HepG2 (cell line): ENCODE measurements around the gene CES3. TPM values are rescaled to one million over a fixed set of nuclear protein-coding genes. Genes with fewer than 3 reads are reported as not detected.

Experiments used
- NFKBIZ ChIP-seq: IDR thresholded peaks from 2 replicates; pipeline ENCODE4 v1.6.1; 2018; ENCODE audit warnings: missing genetic modification reagents, missing compliant biosample characterization
- NR3C1 ChIP-seq: sonication (generic); formaldehyde crosslinking; IDR thresholded peaks from 2 replicates; pipeline ENCODE4 v1.4.0; 2020; ENCODE audit warnings: missing genetic modification reagents
- RARG ChIP-seq: sonication (generic); formaldehyde crosslinking; IDR thresholded peaks from 2 replicates; pipeline ENCODE4 v1.4.0; 2020; ENCODE audit warnings: low read depth, mild to moderate bottlenecking, missing genetic modification reagents
- RBAK ChIP-seq: sonication (generic); formaldehyde crosslinking; IDR thresholded peaks from 2 replicates; pipeline ENCODE4 v1.5.1; 2020; ENCODE audit warnings: mild to moderate bottlenecking, missing genetic modification reagents
- SALL2 ChIP-seq: sonication (generic); formaldehyde crosslinking; IDR thresholded peaks from 2 replicates; pipeline ENCODE4 v1.8.1; 2023; ENCODE audit warnings: mild to moderate bottlenecking, missing genetic modification reagents, inconsistent platforms
- TEAD3 ChIP-seq: optimal IDR thresholded peaks from 2 replicates; pipeline ENCODE3; 2016; ENCODE audit warnings: borderline replicate concordance
- ZNF709 ChIP-seq: sonication (generic); formaldehyde crosslinking; IDR thresholded peaks from 2 replicates; pipeline ENCODE4 v1.5.0; 2020; ENCODE audit warnings: mild to moderate bottlenecking, missing genetic modification reagents
- ZNF761 ChIP-seq: sonication (generic); formaldehyde crosslinking; conservative IDR thresholded peaks from 2 replicates; pipeline ENCODE4 v1.4.0; 2020; ENCODE audit warnings: mild to moderate bottlenecking, missing genetic modification reagents
- ZSCAN22 ChIP-seq: sonication (generic); formaldehyde crosslinking; IDR thresholded peaks from 2 replicates; pipeline ENCODE4 v1.4.0; 2020; ENCODE audit warnings: mild to moderate bottlenecking, missing genetic modification reagents
- ZSCAN31 ChIP-seq: sonication (generic); formaldehyde crosslinking; IDR thresholded peaks from 2 replicates; pipeline ENCODE4 v1.5.0; 2020; ENCODE audit warnings: low read depth, mild to moderate bottlenecking, missing genetic modification reagents
- polyA plus RNA-seq, 8 experiments: library from polyadenylated mRNA; depleted of rRNA in 3 of 8; stranded (reverse) in 7 of 8; unstranded in 1 of 8; fragments of >200 nt; fragmentation: Illumina TruSeq in 4 of 8; extraction: Trizol in 4 of 8; gene quantifications; 2 replicates each; pipeline versions ENCODE4 v1.2.1 to v1.2.3, GENCODE V29; 2011 to 2016; ENCODE audit warnings: low read depth in 4 of 8, missing spikeins in 1 of 8, mixed read lengths in 1 of 8; ENCODE audit not compliant: insufficient read depth in 1 of 8
- total RNA-seq, 5 experiments: library from RNA; depleted of rRNA; stranded (reverse); fragments of >200 nt; fragmentation: Illumina TruSeq; extraction: Trizol; gene quantifications; 2 replicates each; pipeline ENCODE4 v1.2.3, GENCODE V29; 2016; ENCODE audit warnings: low read depth in 1 of 5
- TF ChIP-seq, protein P1 (sequence below): sonication (generic); formaldehyde crosslinking; IDR thresholded peaks from 2 replicates; pipeline ENCODE4 v1.5.0; 2020; ENCODE audit warnings: mild to moderate bottlenecking, missing genetic modification reagents, borderline replicate concordance
- TF ChIP-seq, protein P2 (sequence below): sonication (generic); formaldehyde crosslinking; IDR thresholded peaks from 2 replicates; pipeline ENCODE4 v1.4.0; 2020; ENCODE audit warnings: mild to moderate bottlenecking, missing genetic modification reagents, borderline replicate concordance
- TF ChIP-seq, protein P3 (sequence below): sonication (generic); formaldehyde crosslinking; IDR thresholded peaks from 2 replicates; pipeline ENCODE4 v1.5.1; 2020; ENCODE audit warnings: mild to moderate bottlenecking, missing genetic modification reagents, moderate library complexity
- TF ChIP-seq, protein P4 (sequence below): IDR thresholded peaks from 2 replicates; pipeline ENCODE4 v1.6.1; 2012; ENCODE audit warnings: inconsistent platforms

The CES3 gene
- total and polyA plus RNA-seq, 2 of the 13 experiments (the other 11 are each of a cell fraction or from before 2014, with no cell fraction given), result 6.6 to 17.4 TPM

DNA sequence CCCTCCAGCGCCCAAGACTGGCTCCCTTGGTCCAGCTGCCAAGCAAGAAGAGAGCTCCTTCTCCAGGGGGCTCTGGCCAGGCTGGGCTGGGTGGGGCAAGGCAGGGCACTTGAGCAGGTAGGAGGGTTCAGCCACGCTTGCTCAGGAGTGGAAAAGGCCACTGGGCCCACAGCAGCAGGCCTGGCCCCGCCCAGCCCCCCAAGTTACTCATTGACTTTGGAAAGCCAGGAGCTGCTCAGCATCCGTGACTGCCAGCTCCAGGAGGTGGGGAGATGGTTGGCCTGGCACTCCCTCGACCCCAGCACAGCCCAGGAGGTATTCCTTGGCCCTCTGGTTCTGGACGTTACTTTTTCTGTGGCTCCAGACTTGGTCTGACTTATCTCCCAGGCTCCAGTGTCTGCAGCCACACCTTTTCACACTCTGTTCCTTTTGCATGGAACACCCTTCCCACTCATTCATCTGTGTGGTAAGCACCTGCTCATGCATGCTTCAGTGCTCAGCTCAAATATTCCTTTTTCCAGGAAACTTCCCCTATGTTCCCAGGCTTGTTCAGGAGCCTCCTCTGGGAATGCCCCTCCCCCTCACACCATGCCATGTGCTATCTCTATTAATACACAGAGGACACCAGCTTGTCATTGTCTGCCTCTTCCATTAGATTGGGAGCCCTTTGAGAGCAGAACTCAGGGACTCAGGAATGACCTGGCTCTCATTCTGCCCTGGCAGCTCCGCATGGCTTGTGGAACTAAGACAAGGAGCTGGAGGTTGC is 42.1 kb upstream of the CES3 start, which contains the start of gene CDH16 (continued):
- TF ChIP-seq, protein P1, sequence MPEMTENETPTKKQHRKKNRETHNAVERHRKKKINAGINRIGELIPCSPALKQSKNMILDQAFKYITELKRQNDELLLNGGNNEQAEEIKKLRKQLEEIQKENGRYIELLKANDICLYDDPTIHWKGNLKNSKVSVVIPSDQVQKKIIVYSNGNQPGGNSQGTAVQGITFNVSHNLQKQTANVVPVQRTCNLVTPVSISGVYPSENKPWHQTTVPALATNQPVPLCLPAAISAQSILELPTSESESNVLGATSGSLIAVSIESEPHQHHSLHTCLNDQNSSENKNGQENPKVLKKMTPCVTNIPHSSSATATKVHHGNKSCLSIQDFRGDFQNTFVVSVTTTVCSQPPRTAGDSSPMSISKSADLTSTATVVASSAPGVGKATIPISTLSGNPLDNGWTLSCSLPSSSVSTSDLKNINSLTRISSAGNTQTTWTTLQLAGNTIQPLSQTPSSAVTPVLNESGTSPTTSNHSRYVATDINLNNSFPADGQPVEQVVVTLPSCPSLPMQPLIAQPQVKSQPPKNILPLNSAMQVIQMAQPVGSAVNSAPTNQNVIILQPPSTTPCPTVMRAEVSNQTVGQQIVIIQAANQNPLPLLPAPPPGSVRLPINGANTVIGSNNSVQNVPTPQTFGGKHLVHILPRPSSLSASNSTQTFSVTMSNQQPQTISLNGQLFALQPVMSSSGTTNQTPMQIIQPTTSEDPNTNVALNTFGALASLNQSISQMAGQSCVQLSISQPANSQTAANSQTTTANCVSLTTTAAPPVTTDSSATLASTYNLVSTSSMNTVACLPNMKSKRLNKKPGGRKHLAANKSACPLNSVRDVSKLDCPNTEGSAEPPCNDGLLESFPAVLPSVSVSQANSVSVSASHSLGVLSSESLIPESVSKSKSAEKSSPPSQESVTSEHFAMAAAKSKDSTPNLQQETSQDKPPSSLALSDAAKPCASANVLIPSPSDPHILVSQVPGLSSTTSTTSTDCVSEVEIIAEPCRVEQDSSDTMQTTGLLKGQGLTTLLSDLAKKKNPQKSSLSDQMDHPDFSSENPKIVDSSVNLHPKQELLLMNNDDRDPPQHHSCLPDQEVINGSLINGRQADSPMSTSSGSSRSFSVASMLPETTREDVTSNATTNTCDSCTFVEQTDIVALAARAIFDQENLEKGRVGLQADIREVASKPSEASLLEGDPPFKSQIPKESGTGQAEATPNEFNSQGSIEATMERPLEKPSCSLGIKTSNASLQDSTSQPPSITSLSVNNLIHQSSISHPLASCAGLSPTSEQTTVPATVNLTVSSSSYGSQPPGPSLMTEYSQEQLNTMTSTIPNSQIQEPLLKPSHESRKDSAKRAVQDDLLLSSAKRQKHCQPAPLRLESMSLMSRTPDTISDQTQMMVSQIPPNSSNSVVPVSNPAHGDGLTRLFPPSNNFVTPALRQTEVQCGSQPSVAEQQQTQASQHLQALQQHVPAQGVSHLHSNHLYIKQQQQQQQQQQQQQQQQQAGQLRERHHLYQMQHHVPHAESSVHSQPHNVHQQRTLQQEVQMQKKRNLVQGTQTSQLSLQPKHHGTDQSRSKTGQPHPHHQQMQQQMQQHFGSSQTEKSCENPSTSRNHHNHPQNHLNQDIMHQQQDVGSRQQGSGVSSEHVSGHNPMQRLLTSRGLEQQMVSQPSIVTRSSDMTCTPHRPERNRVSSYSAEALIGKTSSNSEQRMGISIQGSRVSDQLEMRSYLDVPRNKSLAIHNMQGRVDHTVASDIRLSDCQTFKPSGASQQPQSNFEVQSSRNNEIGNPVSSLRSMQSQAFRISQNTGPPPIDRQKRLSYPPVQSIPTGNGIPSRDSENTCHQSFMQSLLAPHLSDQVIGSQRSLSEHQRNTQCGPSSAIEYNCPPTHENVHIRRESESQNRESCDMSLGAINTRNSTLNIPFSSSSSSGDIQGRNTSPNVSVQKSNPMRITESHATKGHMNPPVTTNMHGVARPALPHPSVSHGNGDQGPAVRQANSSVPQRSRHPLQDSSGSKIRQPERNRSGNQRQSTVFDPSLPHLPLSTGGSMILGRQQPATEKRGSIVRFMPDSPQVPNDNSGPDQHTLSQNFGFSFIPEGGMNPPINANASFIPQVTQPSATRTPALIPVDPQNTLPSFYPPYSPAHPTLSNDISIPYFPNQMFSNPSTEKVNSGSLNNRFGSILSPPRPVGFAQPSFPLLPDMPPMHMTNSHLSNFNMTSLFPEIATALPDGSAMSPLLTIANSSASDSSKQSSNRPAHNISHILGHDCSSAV (CRISPR knock-in tag), result no peak
- peak; percentile 23 for TF ChIP-seq TEAD3 (CRISPR knock-in tag)
- TF ChIP-seq, protein P2, sequence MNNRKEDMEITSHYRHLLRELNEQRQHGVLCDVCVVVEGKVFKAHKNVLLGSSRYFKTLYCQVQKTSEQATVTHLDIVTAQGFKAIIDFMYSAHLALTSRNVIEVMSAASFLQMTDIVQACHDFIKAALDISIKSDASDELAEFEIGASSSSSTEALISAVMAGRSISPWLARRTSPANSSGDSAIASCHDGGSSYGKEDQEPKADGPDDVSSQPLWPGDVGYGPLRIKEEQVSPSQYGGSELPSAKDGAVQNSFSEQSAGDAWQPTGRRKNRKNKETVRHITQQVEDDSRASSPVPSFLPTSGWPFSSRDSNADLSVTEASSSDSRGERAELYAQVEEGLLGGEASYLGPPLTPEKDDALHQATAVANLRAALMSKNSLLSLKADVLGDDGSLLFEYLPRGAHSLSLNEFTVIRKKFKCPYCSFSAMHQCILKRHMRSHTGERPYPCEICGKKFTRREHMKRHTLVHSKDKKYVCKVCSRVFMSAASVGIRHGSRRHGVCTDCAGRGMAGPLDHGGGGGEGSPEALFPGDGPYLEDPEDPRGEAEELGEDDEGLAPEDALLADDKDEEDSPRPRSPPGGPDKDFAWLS (CRISPR knock-in tag), result no peak
- TF ChIP-seq ZNF761 (CRISPR knock-in tag), result no peak
- TF ChIP-seq, protein P3, sequence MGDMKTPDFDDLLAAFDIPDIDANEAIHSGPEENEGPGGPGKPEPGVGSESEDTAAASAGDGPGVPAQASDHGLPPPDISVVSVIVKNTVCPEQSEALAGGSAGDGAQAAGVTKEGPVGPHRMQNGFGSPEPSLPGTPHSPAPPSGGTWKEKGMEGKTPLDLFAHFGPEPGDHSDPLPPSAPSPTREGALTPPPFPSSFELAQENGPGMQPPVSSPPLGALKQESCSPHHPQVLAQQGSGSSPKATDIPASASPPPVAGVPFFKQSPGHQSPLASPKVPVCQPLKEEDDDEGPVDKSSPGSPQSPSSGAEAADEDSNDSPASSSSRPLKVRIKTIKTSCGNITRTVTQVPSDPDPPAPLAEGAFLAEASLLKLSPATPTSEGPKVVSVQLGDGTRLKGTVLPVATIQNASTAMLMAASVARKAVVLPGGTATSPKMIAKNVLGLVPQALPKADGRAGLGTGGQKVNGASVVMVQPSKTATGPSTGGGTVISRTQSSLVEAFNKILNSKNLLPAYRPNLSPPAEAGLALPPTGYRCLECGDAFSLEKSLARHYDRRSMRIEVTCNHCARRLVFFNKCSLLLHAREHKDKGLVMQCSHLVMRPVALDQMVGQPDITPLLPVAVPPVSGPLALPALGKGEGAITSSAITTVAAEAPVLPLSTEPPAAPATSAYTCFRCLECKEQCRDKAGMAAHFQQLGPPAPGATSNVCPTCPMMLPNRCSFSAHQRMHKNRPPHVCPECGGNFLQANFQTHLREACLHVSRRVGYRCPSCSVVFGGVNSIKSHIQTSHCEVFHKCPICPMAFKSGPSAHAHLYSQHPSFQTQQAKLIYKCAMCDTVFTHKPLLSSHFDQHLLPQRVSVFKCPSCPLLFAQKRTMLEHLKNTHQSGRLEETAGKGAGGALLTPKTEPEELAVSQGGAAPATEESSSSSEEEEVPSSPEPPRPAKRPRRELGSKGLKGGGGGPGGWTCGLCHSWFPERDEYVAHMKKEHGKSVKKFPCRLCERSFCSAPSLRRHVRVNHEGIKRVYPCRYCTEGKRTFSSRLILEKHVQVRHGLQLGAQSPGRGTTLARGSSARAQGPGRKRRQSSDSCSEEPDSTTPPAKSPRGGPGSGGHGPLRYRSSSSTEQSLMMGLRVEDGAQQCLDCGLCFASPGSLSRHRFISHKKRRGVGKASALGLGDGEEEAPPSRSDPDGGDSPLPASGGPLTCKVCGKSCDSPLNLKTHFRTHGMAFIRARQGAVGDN, result peak; percentile 43
- TF ChIP-seq ZSCAN22 (CRISPR knock-in tag), result peak; percentile 97
- no peak for TF ChIP-seq ZSCAN31 (CRISPR knock-in tag)
- TF ChIP-seq, protein P4, sequence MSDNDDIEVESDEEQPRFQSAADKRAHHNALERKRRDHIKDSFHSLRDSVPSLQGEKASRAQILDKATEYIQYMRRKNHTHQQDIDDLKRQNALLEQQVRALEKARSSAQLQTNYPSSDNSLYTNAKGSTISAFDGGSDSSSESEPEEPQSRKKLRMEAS, result 0 out of 2 replicates have a peak, but pooled peaks have one; percentile 15
- TF ChIP-seq ZNF709, result no peak
- TF ChIP-seq SALL2 (CRISPR knock-in tag), result no peak
- TF ChIP-seq RBAK (CRISPR knock-in tag), result no peak
- TF ChIP-seq NR3C1 (CRISPR knock-in tag), result no peak
- TF ChIP-seq NFKBIZ (CRISPR knock-in tag), result no peak
- TF ChIP-seq RARG (CRISPR knock-in tag), result no peak
